Neural cell (in vitro differentiated cells): ENCODE data around the gene MT4.

Experiments used
- CTCF ChIP-seq: fragments of 450-650 bp; IDR thresholded peaks from 2 replicates; pipeline ENCODE4 v1.5.1; 2014; ENCODE audit warnings: antibody characterized with exemption, mild to moderate bottlenecking, moderate library complexity; ENCODE audit not compliant: poor library complexity, severe bottlenecking
- EP300 ChIP-seq: fragments of 450-650 bp; conservative IDR thresholded peaks from 2 replicates; pipeline ENCODE4 v1.6.1; 2014; ENCODE audit warnings: antibody characterized with exemption, mild to moderate bottlenecking, moderate library complexity; ENCODE audit not compliant: poor library complexity, severe bottlenecking
- MXI1 ChIP-seq: fragments of 450-650 bp; conservative IDR thresholded peaks from 2 replicates; pipeline ENCODE4 v1.6.1; 2014; ENCODE audit warnings: antibody characterized with exemption, mild to moderate bottlenecking; ENCODE audit not compliant: poor library complexity, severe bottlenecking

DNA sequence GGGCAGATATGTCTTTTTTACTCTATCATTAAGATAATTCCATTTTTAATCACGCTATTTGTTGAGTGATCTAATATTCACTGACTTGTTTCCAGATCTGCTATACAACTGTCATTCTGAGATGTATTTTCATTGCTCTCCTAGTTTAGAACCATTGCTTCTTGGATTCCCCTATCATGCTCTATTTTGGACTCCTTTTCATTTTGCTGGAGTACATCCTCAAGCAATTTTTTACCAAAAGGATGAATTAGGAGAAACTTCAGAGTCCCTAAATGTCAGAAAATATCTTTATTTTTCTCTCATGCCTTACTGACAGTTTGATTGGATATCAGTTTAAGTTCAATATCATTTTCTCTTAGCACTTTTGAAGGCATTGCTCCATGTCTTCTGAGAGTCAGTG, 9.8 kb downstream of the MT4 start:
- TF ChIP-seq EP300 (no peak), CTCF (no peak), MXI1 (no peak)
